HG03460 (cell line): ENCODE data around the gene HOMER3.
"Not testable (repeated sequence)": the region's sequence is repeated elsewhere in the genome, so short reads cannot be mapped to it uniquely, and the experiment has no call there.

Experiments
- ATAC-seq: cut with Tn5 transposase; IDR thresholded peaks from one replicate; pipeline ENCODE4 v1.9.1; 2021; ENCODE audit not compliant: unreplicated experiment

HOMER3 gene

GRCh38 chr19:18954094-18954493 lies 13.1 kb upstream of the HOMER3 start:
- ATAC-seq, result no peak

- ATAC-seq, result not testable (repeated sequence)
These were observed 11.5 kb upstream of the HOMER3 start for GRCh38 chr19:18952364-18953003.

- ATAC-seq, result no peak
These were observed 10.8 kb upstream of the HOMER3 start for GRCh38 chr19:18951721-18952281.

- no peak for ATAC-seq
These were observed 8.8 kb upstream of the HOMER3 start for GRCh38 chr19:18949858-18950257.

- no peak for ATAC-seq
These were observed 7.9 kb upstream of the HOMER3 start for GRCh38 chr19:18948976-18949356.

- ATAC-seq, result no peak
These were observed 7.3 kb upstream of the HOMER3 start for GRCh38 chr19:18948075-18948975.

- ATAC-seq, result no peak
These were observed 5.9 kb upstream of the HOMER3 start for GRCh38 chr19:18946918-18947317.

GRCh38 chr19:18946335-18946734 lies 5.3 kb upstream of the HOMER3 start:
- ATAC-seq, result no peak

- no peak for ATAC-seq
These were observed 4.3 kb upstream of the HOMER3 start for GRCh38 chr19:18945297-18945696.

GRCh38 chr19:18943465-18943864 lies 2.4 kb upstream of the HOMER3 start:
- ATAC-seq, result no peak

- no peak for ATAC-seq
These were observed 1.7 kb upstream of the HOMER3 start for GRCh38 chr19:18942692-18943091.

- ATAC-seq, result no peak
These were observed 774 bp upstream of the HOMER3 start for GRCh38 chr19:18941628-18942354.

GRCh38 chr19:18939922-18940768 lies 872 bp downstream of the HOMER3 start:
- ATAC-seq, result no peak

- no peak for ATAC-seq
These were observed 1.9 kb downstream of the HOMER3 start for GRCh38 chr19:18939163-18939562.

- ATAC-seq, result no peak
These were observed 7.7 kb downstream of the HOMER3 start for GRCh38 chr19:18933297-18933696.

GRCh38 chr19:18932216-18932841 lies 8.7 kb downstream of the HOMER3 start:
- ATAC-seq, result no peak

- no peak for ATAC-seq
These were observed 9.5 kb downstream of the HOMER3 start for GRCh38 chr19:18931316-18932162.

GRCh38 chr19:18929311-18929710 lies 11.7 kb downstream of the HOMER3 start:
- no peak for ATAC-seq
